Calu3 (cell line): ENCODE measurements around the gene MPP7. TPM values are rescaled to one million over a fixed set of nuclear protein-coding genes. Genes with fewer than 3 reads are reported as not detected.

Experiments used
- BruUV-seq: library from RNA; stranded (reverse); fragments of 400-500 nt; replicated peaks from 2 replicates; lab custom pipeline; 2021; lab: Mats Ljungman, UMichigan
- CTCF ChIA-PET: fragments of 300-600 bp; sonication (Branson Sonifier 250); formaldehyde crosslinking; loops from one replicate; lab custom pipeline; 2022; ENCODE audit warnings: antibody characterized with exemption; lab: Charles Lee
- DNase-seq: peaks from one replicate; pipeline ENCODE4 v3.0.0; 2022
- H3K27ac Mint-ChIP-seq: one replicate; pipeline ENCODE4 v1.8.0; 2022; ENCODE audit warnings: mixed read lengths; ENCODE audit not compliant: unreplicated experiment
- H3K27me3 Mint-ChIP-seq: one replicate; pipeline ENCODE4 v1.8.0; 2022; ENCODE audit warnings: mixed read lengths; ENCODE audit not compliant: unreplicated experiment
- H3K36me3 Mint-ChIP-seq: one replicate; pipeline ENCODE4 v1.8.0; 2022; ENCODE audit warnings: mild to moderate bottlenecking, moderate library complexity, mixed read lengths; ENCODE audit not compliant: insufficient read depth, unreplicated experiment
- H3K4me1 Mint-ChIP-seq: one replicate; pipeline ENCODE4 v1.8.0; 2022; ENCODE audit warnings: mild to moderate bottlenecking, low read depth, mixed read lengths; ENCODE audit not compliant: unreplicated experiment
- H3K4me3 Mint-ChIP-seq: one replicate; pipeline ENCODE4 v1.8.0; 2022; ENCODE audit warnings: mild to moderate bottlenecking, low read depth, moderate library complexity, mixed read lengths; ENCODE audit not compliant: unreplicated experiment
- H3K9me3 Mint-ChIP-seq: one replicate; pipeline ENCODE4 v1.8.0; 2022; ENCODE audit warnings: low read depth, mixed read lengths; ENCODE audit not compliant: unreplicated experiment
- CTCF ChIP-seq: fragments of 200-600 bp; IDR thresholded peaks from one replicate; pipeline ENCODE4 v1.8.0; 2022; ENCODE audit warnings: antibody characterized with exemption; ENCODE audit not compliant: unreplicated experiment
- intact Hi-C: fragments of 100-400 bp; cut with micrococcal nuclease; formaldehyde crosslinking; loops from one replicate; pipeline ENCODE4 v1.10.0; 2022; ENCODE audit not compliant: unreplicated experiment
- total RNA-seq: library from RNA; stranded (reverse); gene quantifications from 2 replicates; pipeline ENCODE4 v1.2.3, GENCODE V29; 2022

MPP7 gene
- total RNA-seq, 1 experiment from 2014 or later = 4.6 TPM

GRCh38 chr10:28314211-28314610, 11.3 kb upstream of the MPP7 start:
- Mint-ChIP-seq H3K27me3 (peaks cover 48% of the 10 kb centered on the region), H3K36me3 (no peaks in the 10 kb centered on the region), H3K27ac (no peak overlapping the region), H3K4me1 (no peaks in the 10 kb centered on the region), H3K9me3 (no peaks in the 10 kb centered on the region), H3K4me3 (no peak overlapping the region)
- no TSS peak for BruUV-seq
- TF ChIP-seq CTCF = no peak
- CTCF ChIA-PET = interaction anchor here (0.6 to 1.1 kb wide), 2 partner anchors 11 to 189 kb away, joined by 3 read pairs; partner anchors contain the start of gene MPP7
- intact Hi-C loops = no loop called here
- DNase-seq = no peak

DNA sequence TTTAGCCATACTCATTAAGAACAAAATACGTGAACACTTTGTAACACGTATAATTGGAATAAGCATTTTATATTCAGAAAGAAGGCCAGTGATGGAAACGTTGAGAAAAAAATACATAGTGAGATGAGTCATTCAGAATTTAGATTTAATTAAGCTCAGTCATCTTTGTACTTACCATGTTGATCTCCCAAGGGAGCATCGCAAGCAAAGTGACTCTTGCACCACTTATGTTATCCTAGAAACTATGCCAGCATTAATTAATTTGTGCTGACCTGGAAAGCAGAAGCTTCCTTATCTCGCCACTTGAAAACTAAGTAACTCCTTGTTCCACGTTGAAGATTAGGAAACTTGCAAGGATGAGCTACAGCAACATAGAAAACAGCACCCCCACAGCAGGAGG, 9.7 kb upstream of the MPP7 start:
- TF ChIP-seq CTCF = no peak
- BruUV-seq = no TSS peak
- H3K27me3 Mint-ChIP-seq = peaks cover 49% of the 10 kb centered on the region
- no peak overlapping the region for H3K27ac Mint-ChIP-seq
- no peak for DNase-seq
- H3K4me1 Mint-ChIP-seq = no peaks in the 10 kb centered on the region
- no peaks in the 10 kb centered on the region for H3K36me3 Mint-ChIP-seq
- H3K9me3 Mint-ChIP-seq = no peaks in the 10 kb centered on the region
- CTCF ChIA-PET = interaction anchor here (0.5 kb wide), 1 partner anchor 13 kb away, joined by 3 read pairs; no protein-coding TSS in a partner anchor
- intact Hi-C loops = no loop called here
- no peak overlapping the region for H3K4me3 Mint-ChIP-seq

GRCh38 chr10:28311104-28311503, 8.2 kb upstream of the MPP7 start:
- Mint-ChIP-seq H3K9me3 (no peaks in the 10 kb centered on the region), H3K27ac (no peak overlapping the region), H3K27me3 (peaks cover 63% of the 10 kb centered on the region), H3K4me3 (no peak overlapping the region), H3K4me1 (no peaks in the 10 kb centered on the region), H3K36me3 (no peaks in the 10 kb centered on the region)
- CTCF ChIA-PET = no interaction called here
- DNase-seq = no peak
- no peak for TF ChIP-seq CTCF
- BruUV-seq = no TSS peak
- intact Hi-C loops = no loop called here

- Mint-ChIP-seq H3K9me3 (no peaks in the 10 kb centered on the region), H3K27me3 (peaks cover 78% of the 10 kb centered on the region), H3K27ac (no peak overlapping the region), H3K4me3 (no peak overlapping the region), H3K36me3 (peaks cover 8% of the 10 kb centered on the region), H3K4me1 (peaks cover 11% of the 10 kb centered on the region)
- DNase-seq = no peak
- BruUV-seq = no TSS peak
- intact Hi-C loops = no loop called here
- CTCF ChIA-PET = no interaction called here
- TF ChIP-seq CTCF = no peak
Observed at GRCh38 chr10:28307267-28307666, 4.4 kb upstream of the MPP7 start.
